ENCODE measurements around the gene KAT6B. TPM values are rescaled to one million over a fixed set of nuclear protein-coding genes. Genes with fewer than 3 reads are reported as not detected.
A peak's percentile ranks its signal among the peaks of the same experiment; 100 is the strongest.

The KAT6B gene
- total RNA-seq, 2 donors from 2014 or later = 25.3 to 39.1 TPM

GRCh38 chr10:75076348-75076747 is 249.9 kb downstream of the KAT6B start:
- DNase-seq = no peak
- H3K36me3 Mint-ChIP-seq (ENCODE audit: low read depth) = peaks cover 2% of the 10 kb centered on the region
- Histone ChIP-seq H3K4me3 (ENCODE audit: low read length) (no peak overlapping the region), H3K27me3 (ENCODE audit: control insufficient read depth, insufficient read depth, low read length, poor library complexity, severe bottlenecking) (peaks cover 15% of the 10 kb centered on the region), H3K36me3 (ENCODE audit: control insufficient read depth, insufficient read depth, low read length) (no peaks in the 10 kb centered on the region), H3K9ac (ENCODE audit: extremely low read depth, low read length, poor library complexity, severe bottlenecking) (no peak overlapping the region), H3K27ac (ENCODE audit: low read depth, low read length) (no peak overlapping the region), H3K4me1 (ENCODE audit: control insufficient read depth, insufficient read depth, low read length) (peaks cover 21% of the 10 kb centered on the region), H3K9me3 (ENCODE audit: control insufficient read depth, low read length) (peaks cover 5% of the 10 kb centered on the region)
- no peak for TF ChIP-seq CTCF (conservative IDR thresholded peaks at IDR 0.05)
- no peak overlapping the region for H3K27ac Mint-ChIP-seq
- peaks cover 46% of the 10 kb centered on the region for H3K27me3 Mint-ChIP-seq (ENCODE audit: insufficient read depth)
- no peak overlapping the region for H3K4me3 Mint-ChIP-seq
- H3K9me3 Mint-ChIP-seq = peaks cover 9% of the 10 kb centered on the region
- H3K4me1 Mint-ChIP-seq = peaks cover 52% of the 10 kb centered on the region
- WGBS, 2 experiments (ENCODE audit: insufficient coverage in 1 of 2, insufficient read length in 1 of 2) = 47 to 59% methylated on average over 2 to 6 of the region's 6 CpGs

GRCh38 chr10:75079436-75080083 is 253.2 kb downstream of the KAT6B start:
- Mint-ChIP-seq H3K36me3 (ENCODE audit: low read depth) (peaks cover 7% of the 10 kb centered on the region), H3K27ac (peak overlapping the region; percentile 38), H3K9me3 (peaks cover 18% of the 10 kb centered on the region), H3K4me1 (peaks cover 47% of the 10 kb centered on the region), H3K4me3 (no peak overlapping the region), H3K27me3 (ENCODE audit: insufficient read depth) (peaks cover 44% of the 10 kb centered on the region)
- no peak overlapping the region for H3K9ac ChIP-seq (ENCODE audit: extremely low read depth, low read length, poor library complexity, severe bottlenecking)
- no peaks in the 10 kb centered on the region for H3K27me3 ChIP-seq (ENCODE audit: control insufficient read depth, insufficient read depth, low read length, poor library complexity, severe bottlenecking)
- H3K4me3 ChIP-seq (ENCODE audit: low read length) = no peak overlapping the region
- peak; percentile 90 for DNase-seq
- no peaks in the 10 kb centered on the region for H3K36me3 ChIP-seq (ENCODE audit: control insufficient read depth, insufficient read depth, low read length)
- peaks cover 9% of the 10 kb centered on the region for H3K9me3 ChIP-seq (ENCODE audit: control insufficient read depth, low read length)
- 23 to 44% methylated on average over 5 to 8 of the region's 9 CpGs for WGBS, 2 experiments (ENCODE audit: insufficient coverage in 1 of 2, insufficient read length in 1 of 2)
- H3K4me1 ChIP-seq (ENCODE audit: control insufficient read depth, insufficient read depth, low read length) = peaks cover 30% of the 10 kb centered on the region
- H3K27ac ChIP-seq (ENCODE audit: low read depth, low read length) = no peak overlapping the region
- peak; percentile 30 for TF ChIP-seq CTCF (conservative IDR thresholded peaks at IDR 0.05)

GRCh38 chr10:75080554-75080953 is 254.2 kb downstream of the KAT6B start:
- no peak overlapping the region for H3K4me3 Mint-ChIP-seq
- 90 to 97% methylated on average over 4 of the region's 4 CpGs for WGBS, 2 experiments (ENCODE audit: insufficient coverage in 1 of 2, insufficient read length in 1 of 2)
- Histone ChIP-seq H3K9ac (ENCODE audit: extremely low read depth, low read length, poor library complexity, severe bottlenecking) (no peak overlapping the region), H3K27me3 (ENCODE audit: control insufficient read depth, insufficient read depth, low read length, poor library complexity, severe bottlenecking) (no peaks in the 10 kb centered on the region), H3K27ac (ENCODE audit: low read depth, low read length) (no peak overlapping the region), H3K4me3 (ENCODE audit: low read length) (no peak overlapping the region), H3K4me1 (ENCODE audit: control insufficient read depth, insufficient read depth, low read length) (peaks cover 36% of the 10 kb centered on the region), H3K36me3 (ENCODE audit: control insufficient read depth, insufficient read depth, low read length) (no peaks in the 10 kb centered on the region), H3K9me3 (ENCODE audit: control insufficient read depth, low read length) (peaks cover 9% of the 10 kb centered on the region)
- no peak for TF ChIP-seq CTCF (conservative IDR thresholded peaks at IDR 0.05)
- H3K27ac Mint-ChIP-seq = no peak overlapping the region
- peaks cover 18% of the 10 kb centered on the region for H3K9me3 Mint-ChIP-seq
- peaks cover 7% of the 10 kb centered on the region for H3K36me3 Mint-ChIP-seq (ENCODE audit: low read depth)
- peaks cover 47% of the 10 kb centered on the region for H3K4me1 Mint-ChIP-seq
- H3K27me3 Mint-ChIP-seq (ENCODE audit: insufficient read depth) = peaks cover 49% of the 10 kb centered on the region
- DNase-seq = no peak

Measured in endodermal cell (in vitro differentiated cells).